ENCODE measurements around the gene CYP2F1.
A peak's percentile ranks its signal among the peaks of the same experiment; 100 is the strongest.

The CYP2F1 gene

GRCh38 chr19:41106177-41106576, 8.1 kb upstream of the CYP2F1 start:
- no peaks in the 10 kb centered on the region for H3K27me3 ChIP-seq (ENCODE audit: control insufficient read depth in 3 of 3, insufficient read depth in 3 of 3, low read depth in 1 of 3, low read length in 3 of 3)
- no CpG with 5 or more reads among the region's 3 CpGs for WGBS, 2 donors (ENCODE audit: extremely low coverage in 2 of 2, insufficient read length in 2 of 2, insufficient replicate concordance in 1 of 2)
- no peak overlapping the region for H3K14ac ChIP-seq (ENCODE audit: low read length)
- no peak overlapping the region for H3K9ac ChIP-seq (ENCODE audit: low read depth, low read length, poor library complexity)
- no peak overlapping the region for H2BK12ac ChIP-seq (ENCODE audit: low read length)
- H4K91ac ChIP-seq (ENCODE audit: low read depth, low read length, poor library complexity), result no peak overlapping the region
- H2BK15ac ChIP-seq (ENCODE audit: low read length), result no peak overlapping the region
- no peaks in the 10 kb centered on the region for H3K79me1 ChIP-seq (ENCODE audit: low read depth, low read length)
- H3K23ac ChIP-seq (ENCODE audit: low read depth, low read length, poor library complexity), result no peak overlapping the region
- no peak overlapping the region for H3K4ac ChIP-seq (ENCODE audit: low read length)
- H3K4me1 ChIP-seq (ENCODE audit: control insufficient read depth in 2 of 2, insufficient read depth in 1 of 2, low read depth in 1 of 2, low read length in 2 of 2), result no peaks in the 10 kb centered on the region
- H2BK5ac ChIP-seq (ENCODE audit: low read length), result no peak overlapping the region
- H4K8ac ChIP-seq (ENCODE audit: low read depth, low read length), result no peak overlapping the region
- H2AFZ ChIP-seq (ENCODE audit: low read length), result no peak overlapping the region
- no peak overlapping the region for H3K4me3 ChIP-seq (ENCODE audit: low read length in 2 of 2)
- H2AK5ac ChIP-seq (ENCODE audit: low read depth, low read length), result no peak overlapping the region
- no peak for DNase-seq (ENCODE audit: low spot score)
- H3K36me3 ChIP-seq (replicated peaks in 1 of 2; ENCODE audit: control insufficient read depth in 2 of 2, insufficient read depth in 2 of 2, low read length in 2 of 2), result no peaks in the 10 kb centered on the region
- no peak overlapping the region for H3K4me2 ChIP-seq (ENCODE audit: insufficient read depth, low read length, poor library complexity, severe bottlenecking)
- no peaks in the 10 kb centered on the region for H3K9me3 ChIP-seq (replicated peaks in 1 of 2; ENCODE audit: control insufficient read depth in 2 of 2, insufficient read depth in 1 of 2, low read depth in 1 of 2, low read length in 2 of 2)
- no peak overlapping the region for H2BK120ac ChIP-seq (ENCODE audit: low read depth, low read length)
- H3K27ac ChIP-seq (replicated peaks; ENCODE audit: low read length), result no peak overlapping the region
- no peak overlapping the region for H3K18ac ChIP-seq (ENCODE audit: low read length)

DNA sequence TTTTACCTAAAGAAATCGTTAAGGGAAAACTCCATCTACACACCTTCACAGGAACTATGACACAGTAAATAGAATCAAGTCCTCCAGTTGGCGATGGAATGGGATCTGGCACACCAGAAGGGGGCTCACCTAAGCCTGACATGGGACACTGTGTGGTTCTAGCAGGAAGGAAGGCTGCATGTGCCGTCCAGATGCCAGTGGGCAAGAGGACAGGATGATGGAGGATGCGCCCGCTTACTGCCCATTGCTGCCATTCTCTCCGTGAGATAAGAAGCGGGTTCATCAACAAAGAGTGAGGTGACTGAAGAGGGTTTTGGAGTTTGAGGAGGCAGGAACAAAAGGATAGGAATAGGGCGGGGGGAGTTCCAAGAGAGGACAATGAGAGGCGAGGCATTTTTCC, 2.9 kb upstream of the CYP2F1 start:
- no peaks in the 10 kb centered on the region for H3K27me3 ChIP-seq (ENCODE audit: control insufficient read depth in 3 of 3, insufficient read depth in 3 of 3, low read depth in 1 of 3, low read length in 3 of 3)
- H3K36me3 ChIP-seq (replicated peaks in 1 of 2; ENCODE audit: control insufficient read depth in 2 of 2, insufficient read depth in 2 of 2, low read length in 2 of 2), result no peaks in the 10 kb centered on the region
- whole genome bisulfite sequencing, 2 donors (ENCODE audit: extremely low coverage in 2 of 2, insufficient read length in 2 of 2, insufficient replicate concordance in 1 of 2), result no CpG with 5 or more reads among the region's 9 CpGs
- H3K27ac ChIP-seq (replicated peaks; ENCODE audit: low read length), result no peak overlapping the region
- no peaks in the 10 kb centered on the region for H3K4me1 ChIP-seq (ENCODE audit: control insufficient read depth in 2 of 2, insufficient read depth in 1 of 2, low read depth in 1 of 2, low read length in 2 of 2)
- no peak for DNase-seq (ENCODE audit: low spot score)
- H2AFZ ChIP-seq (ENCODE audit: low read length), result no peak overlapping the region
- peak overlapping the region; percentile 32 for H3K23ac ChIP-seq (ENCODE audit: low read depth, low read length, poor library complexity)
- H3K79me1 ChIP-seq (ENCODE audit: low read depth, low read length), result no peaks in the 10 kb centered on the region
- H3K18ac ChIP-seq (ENCODE audit: low read length), result no peak overlapping the region
- H2BK5ac ChIP-seq (ENCODE audit: low read length), result no peak overlapping the region
- H2BK15ac ChIP-seq (ENCODE audit: low read length), result no peak overlapping the region
- no peak overlapping the region for H3K4me2 ChIP-seq (ENCODE audit: insufficient read depth, low read length, poor library complexity, severe bottlenecking)
- no peak overlapping the region for H2BK120ac ChIP-seq (ENCODE audit: low read depth, low read length)
- H4K8ac ChIP-seq (ENCODE audit: low read depth, low read length), result no peak overlapping the region
- no peak overlapping the region for H3K4me3 ChIP-seq (ENCODE audit: low read length in 2 of 2)
- H3K14ac ChIP-seq (ENCODE audit: low read length), result no peak overlapping the region
- H3K4ac ChIP-seq (ENCODE audit: low read length), result no peak overlapping the region
- no peak overlapping the region for H3K9ac ChIP-seq (ENCODE audit: low read depth, low read length, poor library complexity)
- H4K91ac ChIP-seq (ENCODE audit: low read depth, low read length, poor library complexity), result no peak overlapping the region
- H2BK12ac ChIP-seq (ENCODE audit: low read length), result no peak overlapping the region
- H3K9me3 ChIP-seq (replicated peaks in 1 of 2; ENCODE audit: control insufficient read depth in 2 of 2, insufficient read depth in 1 of 2, low read depth in 1 of 2, low read length in 2 of 2), result peaks cover 0 to 16% of the 10 kb centered on the region in 2 donors
- H2AK5ac ChIP-seq (ENCODE audit: low read depth, low read length), result no peak overlapping the region

- no peak overlapping the region for H3K4ac ChIP-seq (ENCODE audit: low read length)
- no peak overlapping the region for H2BK15ac ChIP-seq (ENCODE audit: low read length)
- no peak overlapping the region for H2BK120ac ChIP-seq (ENCODE audit: low read depth, low read length)
- H3K4me3 ChIP-seq (ENCODE audit: low read length in 2 of 2), result no peak overlapping the region
- H3K14ac ChIP-seq (ENCODE audit: low read length), result no peak overlapping the region
- no peak overlapping the region for H4K91ac ChIP-seq (ENCODE audit: low read depth, low read length, poor library complexity)
- no peak overlapping the region for H3K4me2 ChIP-seq (ENCODE audit: insufficient read depth, low read length, poor library complexity, severe bottlenecking)
- H2BK5ac ChIP-seq (ENCODE audit: low read length), result no peak overlapping the region
- no peak overlapping the region for H3K9ac ChIP-seq (ENCODE audit: low read depth, low read length, poor library complexity)
- WGBS, 2 donors (ENCODE audit: extremely low coverage in 2 of 2, insufficient read length in 2 of 2, insufficient replicate concordance in 1 of 2), result no CpG with 5 or more reads among the region's 5 CpGs
- H4K8ac ChIP-seq (ENCODE audit: low read depth, low read length), result no peak overlapping the region
- H3K27me3 ChIP-seq (ENCODE audit: control insufficient read depth in 3 of 3, insufficient read depth in 3 of 3, low read depth in 1 of 3, low read length in 3 of 3), result no peaks in the 10 kb centered on the region
- H3K79me1 ChIP-seq (ENCODE audit: low read depth, low read length), result no peaks in the 10 kb centered on the region
- peaks cover 0 to 16% of the 10 kb centered on the region in 2 donors for H3K9me3 ChIP-seq (replicated peaks in 1 of 2; ENCODE audit: control insufficient read depth in 2 of 2, insufficient read depth in 1 of 2, low read depth in 1 of 2, low read length in 2 of 2)
- H3K23ac ChIP-seq (ENCODE audit: low read depth, low read length, poor library complexity), result no peak overlapping the region
- H2BK12ac ChIP-seq (ENCODE audit: low read length), result no peak overlapping the region
- H2AFZ ChIP-seq (ENCODE audit: low read length), result no peak overlapping the region
- DNase-seq (ENCODE audit: low spot score), result no peak
- no peaks in the 10 kb centered on the region for H3K36me3 ChIP-seq (replicated peaks in 1 of 2; ENCODE audit: control insufficient read depth in 2 of 2, insufficient read depth in 2 of 2, low read length in 2 of 2)
- H3K18ac ChIP-seq (ENCODE audit: low read length), result no peak overlapping the region
- no peak overlapping the region for H2AK5ac ChIP-seq (ENCODE audit: low read depth, low read length)
- H3K4me1 ChIP-seq (ENCODE audit: control insufficient read depth in 2 of 2, insufficient read depth in 1 of 2, low read depth in 1 of 2, low read length in 2 of 2), result no peaks in the 10 kb centered on the region
- no peak overlapping the region for H3K27ac ChIP-seq (replicated peaks; ENCODE audit: low read length)
These were observed 2.4 kb upstream of the CYP2F1 start for GRCh38 chr19:41111750-41112295.

DNA sequence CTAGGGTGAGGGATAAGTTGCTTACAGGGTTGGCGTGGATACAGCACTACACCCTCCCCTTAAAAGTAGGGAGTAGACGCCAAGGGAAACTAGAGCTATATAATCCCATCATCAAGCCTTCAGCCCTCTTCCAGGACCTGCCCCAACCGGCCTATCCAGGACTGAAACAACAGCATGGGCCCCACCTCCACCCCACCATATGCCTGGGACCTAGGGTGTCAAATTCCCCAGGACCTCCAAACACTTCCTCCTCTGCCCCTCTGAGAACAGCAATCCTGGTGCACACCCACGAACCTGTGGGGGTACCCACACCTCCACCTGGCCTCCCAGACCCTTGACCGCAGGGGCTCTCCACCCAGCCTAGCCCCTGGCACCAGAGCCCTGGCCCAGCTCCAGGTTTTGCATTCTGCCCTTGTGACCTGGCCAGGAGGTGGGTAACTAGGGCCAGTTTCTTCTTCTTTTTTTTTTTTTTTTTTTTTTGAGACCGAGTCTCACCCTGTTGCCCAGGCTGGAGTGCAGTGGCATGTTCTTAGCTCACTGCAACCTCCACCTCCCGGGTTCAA, 1.4 kb upstream of the CYP2F1 start:
- H4K8ac ChIP-seq (ENCODE audit: low read depth, low read length), result no peak overlapping the region
- H2BK15ac ChIP-seq (ENCODE audit: low read length), result no peak overlapping the region
- no peak for DNase-seq (ENCODE audit: low spot score)
- no peak overlapping the region for H2AFZ ChIP-seq (ENCODE audit: low read length)
- no peak overlapping the region for H3K9ac ChIP-seq (ENCODE audit: low read depth, low read length, poor library complexity)
- H3K23ac ChIP-seq (ENCODE audit: low read depth, low read length, poor library complexity), result no peak overlapping the region
- no peaks in the 10 kb centered on the region for H3K36me3 ChIP-seq (replicated peaks in 1 of 2; ENCODE audit: control insufficient read depth in 2 of 2, insufficient read depth in 2 of 2, low read length in 2 of 2)
- H2BK120ac ChIP-seq (ENCODE audit: low read depth, low read length), result no peak overlapping the region
- no peak overlapping the region for H3K4me2 ChIP-seq (ENCODE audit: insufficient read depth, low read length, poor library complexity, severe bottlenecking)
- WGBS, 2 donors (ENCODE audit: extremely low coverage in 2 of 2, insufficient read length in 2 of 2, insufficient replicate concordance in 1 of 2), result no CpG with 5 or more reads among the region's 7 CpGs
- no peak overlapping the region for H4K91ac ChIP-seq (ENCODE audit: low read depth, low read length, poor library complexity)
- H3K27ac ChIP-seq (replicated peaks; ENCODE audit: low read length), result no peak overlapping the region
- H3K4me3 ChIP-seq (ENCODE audit: low read length in 2 of 2), result no peak overlapping the region
- no peak overlapping the region for H2BK12ac ChIP-seq (ENCODE audit: low read length)
- H3K4me1 ChIP-seq (ENCODE audit: control insufficient read depth in 2 of 2, insufficient read depth in 1 of 2, low read depth in 1 of 2, low read length in 2 of 2), result no peaks in the 10 kb centered on the region
- H3K27me3 ChIP-seq (ENCODE audit: control insufficient read depth in 3 of 3, insufficient read depth in 3 of 3, low read depth in 1 of 3, low read length in 3 of 3), result no peaks in the 10 kb centered on the region
- H3K4ac ChIP-seq (ENCODE audit: low read length), result no peak overlapping the region
- H3K14ac ChIP-seq (ENCODE audit: low read length), result no peak overlapping the region
- no peak overlapping the region for H3K18ac ChIP-seq (ENCODE audit: low read length)
- no peak overlapping the region for H2BK5ac ChIP-seq (ENCODE audit: low read length)
- no peak overlapping the region for H2AK5ac ChIP-seq (ENCODE audit: low read depth, low read length)
- H3K9me3 ChIP-seq (replicated peaks in 1 of 2; ENCODE audit: control insufficient read depth in 2 of 2, insufficient read depth in 1 of 2, low read depth in 1 of 2, low read length in 2 of 2), result peaks cover 0 to 16% of the 10 kb centered on the region in 2 donors
- no peaks in the 10 kb centered on the region for H3K79me1 ChIP-seq (ENCODE audit: low read depth, low read length)
